Ovary (tissue), 9 donors: ENCODE data around the gene YJEFN3. TPM values are rescaled to one million over a fixed set of nuclear protein-coding genes. Genes with fewer than 3 reads are reported as not detected.

Source experiments
- DNase-seq, 5 donors: peaks; one replicate each; pipeline ENCODE4 v3.0.0-alpha.2; 2019 to 2020
- H3K27ac ChIP-seq, 2 donors: fragments of 200-600 bp; one replicate each; pipeline versions ENCODE4 v1.5.1 to v1.8.0; 2019 to 2022
- H3K27me3 ChIP-seq: fragments of 200-600 bp; one replicate; pipeline ENCODE4 v1.8.0; 2022
- H3K36me3 ChIP-seq: fragments of 200-600 bp; sonication (generic); one replicate; pipeline ENCODE4 v1.5.1; 2019
- H3K4me1 ChIP-seq: one replicate; pipeline ENCODE4 v1.8.1; 2013; ENCODE audit warnings: mild to moderate bottlenecking, moderate library complexity; ENCODE audit not compliant: insufficient read depth
- H3K4me3 ChIP-seq: fragments of 200-600 bp; sonication (generic); one replicate; pipeline ENCODE4 v1.5.1; 2017
- H3K9me3 ChIP-seq, 2 donors: fragments of 200-600 bp in 1 of 2; sonication (generic) in 1 of 2; one replicate each; pipeline versions ENCODE4 v1.5.1 to v1.8.1; 2013 to 2019; ENCODE audit warnings: mild to moderate bottlenecking in 1 of 2, moderate library complexity in 1 of 2
- EP300 ChIP-seq: sonication (generic); formaldehyde crosslinking; IDR thresholded peaks from one replicate; pipeline ENCODE4 v1.6.1; 2017; ENCODE audit warnings: antibody characterized with exemption
- POLR2A ChIP-seq: fragments of 450-650 bp; IDR thresholded peaks from one replicate; pipeline ENCODE4 v1.6.1; 2017; ENCODE audit warnings: antibody characterized with exemption, mild to moderate bottlenecking, moderate library complexity
- WGBS, 3 donors: extraction: QIAGEN DNeasy Blood & Tissue Kit in 1 of 3; methylation state at CpG; one replicate each; pipeline versions ENCODE4 v1.1.5 to v1.1.7; 2013 to 2017; 5-methylcytosine and 5-hydroxymethylcytosine counted together
- intact Hi-C, 4 donors: fragments of 100-400 bp; cut with DNase I; formaldehyde crosslinking; loops; one replicate each; pipeline versions ENCODE4 v1.11.0 to v1.15.1; 2022 to 2023
- polyA plus RNA-seq, 2 donors: library from polyadenylated mRNA; stranded (reverse); fragments of 200-250 nt in 1 of 2; fragments of 350-450 nt in 1 of 2; fragmentation: Illumina TruSeq in 1 of 2; extraction: RNeasy Lipid Tissue Mini Kit (QIAGEN cat#74804) in 1 of 2; gene quantifications; one replicate each; pipeline ENCODE4 v1.2.3, GENCODE V29; 2013 to 2014
- total RNA-seq, 7 donors: library from RNA; depleted of rRNA in 2 of 7; stranded (reverse); fragments of >200 nt in 2 of 7; fragmentation: NEBNext Ultra II Directional in 3 of 7; extraction: Animal tissue kit (Norgen Biotek cat#: 25700) in 3 of 7; gene quantifications; one replicate each; pipeline versions ENCODE4 v1.1.0 to v1.2.4, GENCODE V29; 2016 to 2023
- TF ChIP-seq, protein P1 (sequence below), 3 donors: fragments of 450-650 bp in 2 of 3; fragments of 200-600 bp in 1 of 3; IDR thresholded peaks; one replicate each; pipeline versions ENCODE4 v1.5.1 to v1.8.0; 2016 to 2022; ENCODE audit warnings: antibody characterized with exemption in 3 of 3, mild to moderate bottlenecking in 1 of 3
- donor health status: DM: no; HTN: no; CAD: no; lungs with moderate emphysema.
- donor health status: DM: no; HTN: no; CAD: no.
- donor health status: Bipolar disorder and iron deficiency.
- donor health status: DM: yes; HTN: yes; CAD: no.
- donor health status: DM: no; HTN: no; CAD: no.
- donor health status: DM: yes; HTN: yes; CAD: no.

YJEFN3 gene
- total and polyA plus RNA-seq, 9 donors: 2.0 to 5.0 (median 2.9) TPM

DNA sequence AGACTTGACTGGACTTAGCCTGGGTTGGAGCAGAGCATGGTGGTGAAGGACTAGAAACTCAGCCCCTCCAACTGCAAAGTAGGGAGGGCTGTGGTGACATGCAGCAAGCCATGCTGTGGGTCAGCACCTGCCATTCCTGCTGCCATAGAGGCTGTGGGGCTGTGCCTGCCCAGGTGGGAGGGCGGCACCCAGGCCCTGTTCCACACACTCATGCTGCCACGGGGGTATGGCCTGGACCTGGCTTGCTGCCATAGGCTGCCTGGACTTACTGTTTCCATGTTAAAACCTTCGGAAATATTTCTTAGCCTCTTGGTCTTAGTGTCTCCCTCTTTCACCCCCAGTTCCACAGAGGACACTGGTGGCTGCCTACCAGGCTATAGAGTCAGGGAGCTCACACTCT is 38.7 kb downstream of the YJEFN3 start:
- 79 to 87% (median 86%) methylated on average over 3 of the region's 3 CpGs for WGBS, 3 donors
- no peak for TF ChIP-seq POLR2A
- TF ChIP-seq, protein P1, sequence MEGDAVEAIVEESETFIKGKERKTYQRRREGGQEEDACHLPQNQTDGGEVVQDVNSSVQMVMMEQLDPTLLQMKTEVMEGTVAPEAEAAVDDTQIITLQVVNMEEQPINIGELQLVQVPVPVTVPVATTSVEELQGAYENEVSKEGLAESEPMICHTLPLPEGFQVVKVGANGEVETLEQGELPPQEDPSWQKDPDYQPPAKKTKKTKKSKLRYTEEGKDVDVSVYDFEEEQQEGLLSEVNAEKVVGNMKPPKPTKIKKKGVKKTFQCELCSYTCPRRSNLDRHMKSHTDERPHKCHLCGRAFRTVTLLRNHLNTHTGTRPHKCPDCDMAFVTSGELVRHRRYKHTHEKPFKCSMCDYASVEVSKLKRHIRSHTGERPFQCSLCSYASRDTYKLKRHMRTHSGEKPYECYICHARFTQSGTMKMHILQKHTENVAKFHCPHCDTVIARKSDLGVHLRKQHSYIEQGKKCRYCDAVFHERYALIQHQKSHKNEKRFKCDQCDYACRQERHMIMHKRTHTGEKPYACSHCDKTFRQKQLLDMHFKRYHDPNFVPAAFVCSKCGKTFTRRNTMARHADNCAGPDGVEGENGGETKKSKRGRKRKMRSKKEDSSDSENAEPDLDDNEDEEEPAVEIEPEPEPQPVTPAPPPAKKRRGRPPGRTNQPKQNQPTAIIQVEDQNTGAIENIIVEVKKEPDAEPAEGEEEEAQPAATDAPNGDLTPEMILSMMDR (IDR thresholded peaks at IDR 0.05): no peak
- no peak for TF ChIP-seq EP300
- intact Hi-C loops: no loop called here

DNA sequence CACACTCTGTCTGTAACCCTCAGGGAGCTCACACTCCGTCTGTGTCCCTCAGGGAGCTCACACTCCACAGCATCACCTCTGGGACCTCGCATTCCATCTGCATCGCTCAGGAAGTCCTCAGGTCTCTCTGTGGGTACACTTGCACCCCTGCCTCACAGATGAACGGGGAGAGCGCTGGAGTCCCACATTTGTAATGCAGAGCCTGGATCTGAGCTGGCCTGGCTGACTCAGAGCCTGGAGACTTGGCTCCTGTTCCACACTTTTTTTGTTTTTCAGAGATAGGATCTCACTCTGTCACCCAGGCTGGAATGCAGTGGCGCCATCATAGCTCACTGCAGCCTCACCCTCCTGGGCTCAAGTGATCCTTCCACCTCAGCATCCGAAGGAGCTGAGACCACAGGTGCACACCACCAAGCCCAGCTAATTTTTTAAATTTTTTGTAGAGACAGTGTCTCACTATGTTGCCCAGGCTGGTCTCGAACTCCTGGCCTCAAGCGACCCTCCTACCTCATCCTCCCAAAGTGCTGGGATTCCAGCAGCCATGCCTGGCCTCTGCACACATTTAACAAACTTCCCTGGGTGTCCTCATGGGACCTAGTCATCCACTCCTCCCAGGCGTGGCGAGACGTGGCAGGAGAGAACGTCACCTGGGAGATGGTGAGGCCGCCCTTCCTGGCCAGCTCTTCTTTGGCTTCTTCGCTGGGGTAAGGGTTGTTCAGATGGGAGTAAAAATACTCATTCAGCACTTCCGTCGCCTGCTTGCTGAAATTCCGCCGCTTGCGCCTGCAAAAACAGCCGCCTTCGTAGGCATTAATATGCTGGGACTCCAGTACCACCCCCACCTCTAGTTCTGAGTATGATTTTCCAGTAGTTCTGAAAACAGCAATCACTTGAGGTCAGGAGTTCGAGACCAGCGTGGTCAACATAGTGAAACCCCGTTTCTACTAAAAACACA is 40.4 kb downstream of the YJEFN3 start:
- Histone ChIP-seq H3K9me3 (no peaks in the 10 kb centered on the region), H3K36me3 (no peaks in the 10 kb centered on the region), H3K27me3 (no peaks in the 10 kb centered on the region), H3K4me3 (no peak overlapping the region), H3K4me1 (no peaks in the 10 kb centered on the region), H3K27ac (no peak overlapping the region)
- no peak for DNase-seq
- TF ChIP-seq POLR2A (no peak), EP300 (no peak)
- TF ChIP-seq, protein P1 (IDR thresholded peaks at IDR 0.05): no peak
- WGBS, 3 donors: 94% methylated on average over 25 of the region's 25 CpGs
- intact Hi-C loops: no loop called here

More for the DNA sequence above, 38.7 kb downstream of the YJEFN3 start:
- Histone ChIP-seq H3K27ac (no peak overlapping the region), H3K36me3 (no peaks in the 10 kb centered on the region), H3K27me3 (no peaks in the 10 kb centered on the region), H3K4me1 (no peaks in the 10 kb centered on the region), H3K9me3 (no peaks in the 10 kb centered on the region), H3K4me3 (no peak overlapping the region)
- no peak for DNase-seq

DNA sequence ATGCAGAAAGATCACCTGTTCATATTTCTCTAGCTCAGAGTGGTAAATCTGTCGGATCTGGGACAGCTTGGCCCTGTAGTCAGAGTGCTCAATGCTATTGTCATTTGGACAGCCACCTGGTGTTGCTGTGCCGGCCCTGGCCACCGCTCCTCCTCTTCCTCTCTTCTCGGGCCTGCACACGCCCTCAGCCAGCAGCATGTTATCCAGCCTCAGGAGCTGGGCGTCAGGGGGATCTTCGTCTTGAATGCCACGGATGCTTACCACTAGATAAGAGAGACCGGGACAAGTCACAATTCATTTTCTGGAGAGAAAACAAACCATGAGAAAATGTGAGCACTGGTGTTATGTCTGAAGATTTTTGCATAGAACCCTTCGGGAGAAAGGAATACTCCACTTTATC is 41.9 kb downstream of the YJEFN3 start:
- 77 to 80% (median 79%) methylated on average over 10 of the region's 10 CpGs for WGBS, 3 donors
- H3K27me3 ChIP-seq: no peaks in the 10 kb centered on the region
- H3K9me3 ChIP-seq: no peaks in the 10 kb centered on the region
- no peak overlapping the region for H3K27ac ChIP-seq
- intact Hi-C loops: no loop called here
- no peaks in the 10 kb centered on the region for H3K36me3 ChIP-seq
- TF ChIP-seq POLR2A (no peak), EP300 (no peak)
- TF ChIP-seq, protein P1 (IDR thresholded peaks at IDR 0.05): no peak
- H3K4me3 ChIP-seq: no peak overlapping the region
- DNase-seq: no peak
- no peaks in the 10 kb centered on the region for H3K4me1 ChIP-seq

DNA sequence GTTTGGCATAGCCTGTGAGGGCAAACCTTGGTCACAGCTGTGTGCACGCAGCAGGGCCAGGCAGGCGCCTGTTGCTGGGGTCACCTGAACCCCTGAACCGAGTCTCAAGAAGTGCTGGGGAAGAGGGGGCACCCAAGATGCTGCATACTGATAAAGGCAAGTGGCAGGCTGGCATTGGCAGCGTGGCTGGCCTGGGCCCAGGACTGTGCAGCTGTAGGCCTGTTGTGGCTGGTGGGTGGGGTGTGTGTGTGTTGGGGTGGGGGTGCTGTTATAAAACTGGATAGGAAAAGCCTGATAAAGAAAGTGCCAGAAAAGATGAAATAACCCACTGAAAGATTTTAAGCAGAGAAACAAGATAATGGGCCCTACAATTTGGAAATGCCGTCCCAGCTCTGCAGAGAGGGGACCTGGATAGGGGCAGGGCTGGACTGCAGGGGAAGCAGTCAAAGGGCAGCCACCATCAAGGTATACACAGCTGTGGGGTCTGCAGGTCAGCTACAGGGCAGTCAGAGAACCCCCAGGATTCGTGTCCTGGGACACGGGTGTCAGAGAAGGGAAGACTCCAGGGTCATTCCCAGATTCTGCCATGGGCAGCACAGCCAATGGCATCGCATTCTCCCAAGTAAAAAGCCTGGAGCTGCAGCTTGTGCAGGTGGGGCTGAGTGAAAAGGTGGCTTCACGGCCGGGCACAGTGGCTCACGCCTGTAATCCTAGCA is 42.5 kb downstream of the YJEFN3 start:
- H3K4me1 ChIP-seq: no peaks in the 10 kb centered on the region
- no peak for DNase-seq
- H3K27ac ChIP-seq: no peak overlapping the region
- H3K36me3 ChIP-seq: no peaks in the 10 kb centered on the region
- H3K27me3 ChIP-seq: no peaks in the 10 kb centered on the region
- 90 to 93% (median 90%) methylated on average over 11 of the region's 11 CpGs for WGBS, 3 donors
- no peaks in the 10 kb centered on the region for H3K9me3 ChIP-seq
- intact Hi-C loops: no loop called here
- TF ChIP-seq EP300 (no peak), POLR2A (no peak)
- TF ChIP-seq, protein P1 (IDR thresholded peaks at IDR 0.05): no peak
- H3K4me3 ChIP-seq: no peak overlapping the region
